ENCODE data around the gene CA6.
"Not testable (repeated sequence)": the region's sequence is repeated elsewhere in the genome, so short reads cannot be mapped to it uniquely, and the experiment has no call there.

CA6 gene

DNA sequence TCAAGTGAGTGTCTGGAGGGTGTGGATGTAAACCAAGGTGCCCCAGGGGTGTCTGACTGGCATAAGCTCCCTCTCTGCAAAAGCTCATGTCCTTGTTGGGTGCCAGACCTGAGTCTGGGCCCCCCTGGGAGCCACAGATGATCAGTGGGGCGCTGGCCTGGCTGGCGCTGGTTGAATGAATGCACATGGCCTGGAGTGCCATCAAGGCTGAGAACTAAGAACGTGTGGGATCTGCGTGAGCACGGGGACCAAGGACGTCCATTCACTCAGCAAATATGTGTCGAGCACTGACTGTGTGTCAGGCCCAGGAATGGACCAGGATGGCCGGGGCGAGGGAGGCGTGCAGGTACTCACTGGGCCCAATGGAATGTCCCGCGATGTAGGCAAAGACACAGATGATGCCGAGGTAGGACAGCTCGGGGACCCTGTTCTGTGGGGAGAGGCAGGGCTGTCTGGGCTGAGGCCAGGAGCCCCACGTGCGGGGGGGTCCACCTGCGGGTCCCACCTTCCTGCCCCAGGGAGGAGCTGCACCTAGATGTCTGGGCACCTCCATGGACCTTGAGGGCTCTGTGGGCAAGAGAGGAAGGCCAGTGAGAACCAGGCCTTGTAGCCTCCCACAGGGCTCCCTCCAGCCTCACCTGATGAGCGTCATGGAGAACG lies 61.4 kb downstream of the CA6 start:
- Histone ChIP-seq H3K27me3 (ENCODE audit: insufficient read depth, low read length) (no peaks in the 10 kb centered on the region), H3K4me3 (ENCODE audit: low read length) (no peak overlapping the region), H3K36me3 (ENCODE audit: insufficient read depth, low read length) (no peaks in the 10 kb centered on the region), H3K9me3 (ENCODE audit: low read length) (no peaks in the 10 kb centered on the region), H2AFZ (ENCODE audit: low read depth, low read length) (no peak overlapping the region), H3K4me1 (ENCODE audit: insufficient read depth, low read length) (peaks cover 2% of the 10 kb centered on the region)

DNA sequence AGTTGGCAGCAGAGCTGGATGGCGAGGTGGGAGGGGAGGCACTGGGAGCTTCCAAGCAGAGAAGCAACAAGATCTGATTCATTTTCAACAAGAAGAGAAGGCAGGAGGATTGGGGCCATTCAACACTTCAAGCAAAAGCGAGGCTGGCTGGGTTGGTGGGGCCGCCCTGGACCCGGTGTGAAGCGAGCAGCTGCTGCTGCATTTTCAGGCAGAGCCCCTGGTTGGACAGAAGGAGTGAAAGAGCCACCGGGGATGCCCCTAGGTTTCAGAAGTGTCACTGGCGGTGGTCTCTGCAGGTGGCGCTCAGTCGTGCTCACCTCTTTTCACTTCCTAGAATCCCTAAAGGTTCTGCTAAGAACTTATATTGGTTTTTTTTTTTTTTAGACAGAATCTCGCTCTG lies 62.6 kb downstream of the CA6 start:
- no peak overlapping the region for H2AFZ ChIP-seq (ENCODE audit: low read depth, low read length)
- H3K4me3 ChIP-seq (ENCODE audit: low read length): no peak overlapping the region
- peaks cover 2% of the 10 kb centered on the region for H3K4me1 ChIP-seq (ENCODE audit: insufficient read depth, low read length)
- no peaks in the 10 kb centered on the region for H3K36me3 ChIP-seq (ENCODE audit: insufficient read depth, low read length)
- no peaks in the 10 kb centered on the region for H3K27me3 ChIP-seq (ENCODE audit: insufficient read depth, low read length)
- no peaks in the 10 kb centered on the region for H3K9me3 ChIP-seq (ENCODE audit: low read length)

DNA sequence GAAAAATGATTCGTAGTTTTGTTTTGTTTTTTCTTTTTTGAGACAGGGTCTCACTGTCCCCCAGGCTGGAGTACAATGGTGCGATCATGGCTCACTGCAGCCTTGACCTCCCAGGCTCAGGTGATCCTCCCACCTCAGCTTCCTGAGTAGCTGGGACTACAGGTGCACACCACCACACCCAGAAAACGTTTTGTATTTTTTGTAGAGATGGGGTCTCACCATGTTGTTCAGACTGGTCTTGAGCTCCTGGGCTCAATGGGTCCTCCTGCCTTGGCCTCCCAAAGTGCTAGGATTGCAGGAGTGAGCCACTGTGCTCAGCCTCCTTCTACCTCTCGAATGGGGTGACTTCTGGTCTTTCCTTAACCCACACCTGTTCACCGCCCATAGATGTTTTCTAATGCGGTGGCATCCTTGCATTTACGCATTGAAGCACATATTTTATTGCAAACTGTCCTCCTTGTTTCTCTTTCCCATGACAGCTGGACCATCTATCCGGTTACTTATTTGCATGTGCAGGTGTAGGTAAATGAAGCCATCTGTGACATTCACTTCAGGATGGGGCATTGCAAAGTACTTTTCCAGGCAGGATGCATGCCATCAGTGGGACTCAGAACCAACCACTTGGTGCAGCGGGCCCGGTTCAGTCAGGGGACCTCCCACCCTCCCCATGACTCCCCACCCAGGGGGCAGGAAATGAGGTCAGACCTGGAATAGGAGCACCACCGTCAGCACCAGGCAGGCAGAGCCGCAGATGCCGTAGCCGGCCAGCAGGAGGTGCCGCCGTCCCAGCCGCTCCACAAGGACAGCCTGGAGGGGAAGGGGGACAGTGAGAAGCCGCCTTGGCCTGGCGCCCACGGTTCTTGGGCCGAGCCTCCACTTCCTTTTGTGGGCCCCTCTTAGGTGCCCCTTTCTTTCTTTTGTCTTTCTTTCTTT lies 64.0 kb downstream of the CA6 start:
- no peaks in the 10 kb centered on the region for H3K27me3 ChIP-seq (ENCODE audit: insufficient read depth, low read length)
- no peaks in the 10 kb centered on the region for H3K9me3 ChIP-seq (ENCODE audit: low read length)
- no peak overlapping the region for H3K4me3 ChIP-seq (ENCODE audit: low read length)
- H3K4me1 ChIP-seq (ENCODE audit: insufficient read depth, low read length): peaks cover 2% of the 10 kb centered on the region
- no peak overlapping the region for H2AFZ ChIP-seq (ENCODE audit: low read depth, low read length)
- no peaks in the 10 kb centered on the region for H3K36me3 ChIP-seq (ENCODE audit: insufficient read depth, low read length)

DNA sequence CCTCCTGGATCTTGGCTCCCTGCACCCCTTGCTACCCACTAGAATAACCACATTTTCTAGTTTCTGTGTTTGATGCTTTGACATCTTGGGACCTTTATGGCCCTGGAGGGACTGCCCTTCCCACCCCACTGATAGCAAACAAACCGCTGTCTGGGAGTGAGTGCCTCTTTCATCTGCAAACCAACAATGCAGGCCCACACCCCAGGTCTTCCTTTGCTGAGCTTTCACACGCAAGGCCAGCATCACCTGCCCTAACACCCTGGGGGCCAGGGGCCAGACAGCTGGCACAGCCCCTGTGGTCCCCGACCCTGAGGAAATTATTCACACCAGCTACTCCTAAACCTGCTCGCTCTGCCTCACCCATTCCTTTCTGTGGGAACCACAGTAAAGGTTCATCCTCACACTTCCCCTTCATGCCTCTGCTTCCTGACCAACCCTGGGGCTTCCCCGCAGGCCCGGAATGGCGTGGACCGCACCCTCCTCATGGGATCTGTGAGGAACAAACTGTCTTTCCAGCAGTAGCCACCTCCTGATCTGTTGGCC lies 65.2 kb downstream of the CA6 start:
- H3K4me1 ChIP-seq (ENCODE audit: insufficient read depth, low read length): no peaks in the 10 kb centered on the region
- H3K4me3 ChIP-seq (ENCODE audit: low read length): no peak overlapping the region
- no peaks in the 10 kb centered on the region for H3K9me3 ChIP-seq (ENCODE audit: low read length)
- no peaks in the 10 kb centered on the region for H3K36me3 ChIP-seq (ENCODE audit: insufficient read depth, low read length)
- H3K27me3 ChIP-seq (ENCODE audit: insufficient read depth, low read length): no peaks in the 10 kb centered on the region
- H2AFZ ChIP-seq (ENCODE audit: low read depth, low read length): no peak overlapping the region

DNA sequence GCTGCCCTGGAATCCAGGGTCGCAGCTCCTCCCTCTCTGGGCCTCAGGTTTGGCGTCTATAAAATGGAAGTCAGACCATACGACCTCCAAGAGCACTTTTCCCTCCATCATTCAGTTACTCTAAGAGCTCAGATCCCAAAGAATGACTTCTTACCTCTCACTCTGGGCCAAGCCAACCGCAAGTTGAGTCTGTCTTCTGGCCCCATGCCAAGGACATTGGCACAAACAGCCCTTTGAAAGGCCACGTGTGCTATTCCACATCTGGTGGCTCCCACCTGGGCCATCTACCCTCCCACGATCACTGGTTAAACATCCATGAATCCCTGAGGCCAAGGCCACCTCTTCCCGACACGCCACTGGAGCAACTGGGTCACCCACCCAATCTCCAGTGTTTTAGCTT lies 68.2 kb downstream of the CA6 start:
- Histone ChIP-seq H3K4me3 (ENCODE audit: low read length) (no peak overlapping the region), H2AFZ (ENCODE audit: low read depth, low read length) (no peak overlapping the region), H3K4me1 (ENCODE audit: insufficient read depth, low read length) (no peaks in the 10 kb centered on the region), H3K9me3 (ENCODE audit: low read length) (no peaks in the 10 kb centered on the region), H3K27me3 (ENCODE audit: insufficient read depth, low read length) (no peaks in the 10 kb centered on the region), H3K36me3 (ENCODE audit: insufficient read depth, low read length) (no peaks in the 10 kb centered on the region)

DNA sequence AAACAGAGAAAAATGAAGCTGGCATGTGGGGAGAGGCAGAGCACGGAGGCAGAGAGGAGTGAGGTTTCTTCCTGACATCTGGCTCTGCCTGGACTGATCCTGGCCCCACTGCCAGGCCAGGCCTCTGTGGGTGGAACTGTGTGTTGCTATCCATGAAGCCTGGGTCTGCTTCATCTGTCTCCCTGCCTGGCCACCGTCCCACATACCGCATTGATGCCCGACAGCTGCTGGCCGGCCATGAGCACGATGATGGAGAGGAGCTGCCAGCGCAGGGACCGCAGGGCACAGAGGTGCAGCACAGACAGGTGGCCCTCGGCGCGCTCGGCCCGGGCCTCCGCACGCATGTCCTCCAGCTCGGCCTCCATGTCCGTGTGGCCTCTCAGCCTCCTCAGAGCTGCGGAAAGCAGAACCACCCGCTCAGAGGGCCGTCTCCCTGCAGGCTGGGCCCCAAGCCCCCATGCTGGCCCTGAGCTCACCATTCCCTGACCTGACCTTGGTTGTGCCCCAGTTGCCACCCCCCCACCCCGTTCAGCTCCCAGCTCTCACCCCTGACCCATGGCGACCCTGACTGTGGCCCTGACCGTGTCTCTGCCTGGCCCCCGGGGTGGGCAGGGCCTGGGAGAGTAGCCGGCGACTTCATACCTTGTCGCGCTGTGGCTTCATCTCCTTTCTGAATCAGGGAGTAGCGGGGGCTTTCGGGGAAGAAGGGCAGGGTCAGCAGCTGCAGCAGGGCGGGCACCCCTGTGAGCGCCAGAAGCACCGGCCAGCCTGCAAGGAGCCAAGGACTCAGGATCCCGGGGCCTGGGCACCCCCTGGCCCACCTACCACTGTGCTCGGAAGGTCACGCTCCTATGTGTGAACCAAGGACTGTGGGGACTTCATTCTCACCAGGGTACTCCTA lies 69.1 kb downstream of the CA6 start:
- Histone ChIP-seq H3K36me3 (ENCODE audit: insufficient read depth, low read length) (no peaks in the 10 kb centered on the region), H3K9me3 (ENCODE audit: low read length) (no peaks in the 10 kb centered on the region), H2AFZ (ENCODE audit: low read depth, low read length) (no peak overlapping the region), H3K4me3 (ENCODE audit: low read length) (no peak overlapping the region), H3K4me1 (ENCODE audit: insufficient read depth, low read length) (no peaks in the 10 kb centered on the region), H3K27me3 (ENCODE audit: insufficient read depth, low read length) (no peaks in the 10 kb centered on the region)

DNA sequence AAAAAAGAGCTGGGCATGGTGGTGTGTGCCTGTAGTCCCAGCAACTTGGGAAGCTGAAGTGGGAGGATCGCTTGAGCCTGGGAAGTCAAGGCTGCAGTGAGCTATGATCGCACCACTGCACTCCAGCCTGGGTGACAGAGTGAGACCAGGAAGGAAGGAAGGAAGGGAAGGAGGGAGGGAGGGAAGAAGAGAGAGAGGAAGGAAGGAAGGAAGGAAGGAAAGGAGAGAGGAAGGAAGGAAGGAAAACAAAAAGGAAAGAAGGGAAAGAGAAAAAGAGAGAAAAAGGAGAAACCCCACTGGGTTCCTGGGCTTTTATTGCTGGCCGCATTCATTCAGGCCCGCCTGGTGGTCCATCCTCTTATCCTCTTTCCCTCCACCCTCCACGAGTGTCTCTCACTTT lies 70.8 kb downstream of the CA6 start:
- H3K4me1 ChIP-seq (ENCODE audit: insufficient read depth, low read length): no peaks in the 10 kb centered on the region

DNA sequence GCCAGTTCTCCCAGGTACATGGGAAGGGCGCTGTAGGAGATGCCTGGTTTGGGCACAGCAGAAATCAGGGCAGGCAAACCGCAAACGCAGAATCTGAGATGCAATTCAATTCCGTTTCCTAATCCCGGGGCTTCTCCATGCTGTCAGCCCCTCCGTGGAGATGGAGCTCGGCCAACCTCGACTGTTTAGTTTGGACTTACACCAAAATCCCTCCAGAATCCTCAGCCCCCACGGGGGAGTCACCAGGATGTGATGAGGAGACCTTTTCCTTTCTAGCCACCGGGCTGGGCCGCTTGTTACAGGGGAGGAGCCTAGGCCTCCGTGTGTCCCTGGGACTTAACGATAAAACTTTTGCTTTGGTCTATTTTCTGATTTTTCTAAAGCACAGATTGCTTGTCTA lies 72.7 kb downstream of the CA6 start:
- H3K4me3 ChIP-seq (ENCODE audit: low read length): no peak overlapping the region
- H3K27me3 ChIP-seq (ENCODE audit: insufficient read depth, low read length): no peaks in the 10 kb centered on the region
- no peaks in the 10 kb centered on the region for H3K4me1 ChIP-seq (ENCODE audit: insufficient read depth, low read length)
- no peak overlapping the region for H2AFZ ChIP-seq (ENCODE audit: low read depth, low read length)
- H3K36me3 ChIP-seq (ENCODE audit: insufficient read depth, low read length): no peaks in the 10 kb centered on the region
- no peaks in the 10 kb centered on the region for H3K9me3 ChIP-seq (ENCODE audit: low read length)

More for the DNA sequence above, 70.8 kb downstream of the CA6 start:
- Histone ChIP-seq H3K9me3 (ENCODE audit: low read length) (no peaks in the 10 kb centered on the region), H3K27me3 (ENCODE audit: insufficient read depth, low read length) (no peaks in the 10 kb centered on the region), H3K4me3 (ENCODE audit: low read length) (no peak overlapping the region), H3K36me3 (ENCODE audit: insufficient read depth, low read length) (no peaks in the 10 kb centered on the region), H2AFZ (ENCODE audit: low read depth, low read length) (no peak overlapping the region)

DNA sequence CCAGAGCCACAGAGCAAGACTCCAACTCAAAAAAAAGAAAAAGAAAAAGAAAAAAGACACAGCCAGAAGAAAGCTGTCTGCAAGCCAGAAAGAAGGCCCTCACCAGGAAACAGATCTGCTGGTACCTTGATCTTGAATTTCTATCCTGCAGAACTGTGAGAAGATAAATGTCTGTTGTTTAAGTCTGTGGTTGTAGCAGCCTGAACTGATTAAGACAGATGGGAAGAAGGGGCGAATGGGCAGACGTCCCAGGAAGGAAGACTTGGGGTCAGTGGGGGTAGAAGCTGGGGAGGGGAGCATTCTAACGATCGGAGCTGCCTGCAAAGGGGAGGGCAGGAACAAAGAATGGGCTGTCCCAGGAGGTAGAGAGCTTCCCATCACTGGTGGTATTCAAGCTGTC lies 74.2 kb downstream of the CA6 start:
- H3K36me3 ChIP-seq (ENCODE audit: insufficient read depth, low read length): no peaks in the 10 kb centered on the region
- no peaks in the 10 kb centered on the region for H3K9me3 ChIP-seq (ENCODE audit: low read length)
- H2AFZ ChIP-seq (ENCODE audit: low read depth, low read length): no peak overlapping the region
- H3K27me3 ChIP-seq (ENCODE audit: insufficient read depth, low read length): no peaks in the 10 kb centered on the region
- no peaks in the 10 kb centered on the region for H3K4me1 ChIP-seq (ENCODE audit: insufficient read depth, low read length)
- no peak overlapping the region for H3K4me3 ChIP-seq (ENCODE audit: low read length)

DNA sequence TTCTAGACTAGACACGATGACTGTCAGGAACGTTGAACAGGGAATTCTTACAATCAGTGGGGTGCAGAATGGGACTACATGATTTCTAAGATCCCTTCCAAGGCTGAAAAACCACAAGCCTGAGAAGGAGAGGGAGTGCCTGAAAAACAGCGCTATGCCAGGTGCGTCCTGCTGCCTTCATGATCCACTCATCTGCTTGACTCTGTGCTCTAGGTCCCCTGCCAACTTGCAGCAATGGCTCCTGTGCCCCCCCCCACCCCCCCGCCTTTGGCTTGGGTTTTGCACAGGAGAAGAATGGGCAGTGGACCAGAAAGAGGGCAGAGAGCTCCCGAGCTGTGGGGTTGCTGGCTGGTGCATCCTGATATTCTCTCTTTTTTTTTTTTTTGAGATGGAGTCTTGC lies 74.6 kb downstream of the CA6 start:
- Histone ChIP-seq H3K27me3 (ENCODE audit: insufficient read depth, low read length) (no peaks in the 10 kb centered on the region), H3K36me3 (ENCODE audit: insufficient read depth, low read length) (no peaks in the 10 kb centered on the region), H3K4me3 (ENCODE audit: low read length) (no peak overlapping the region), H2AFZ (ENCODE audit: low read depth, low read length) (no peak overlapping the region), H3K4me1 (ENCODE audit: insufficient read depth, low read length) (no peaks in the 10 kb centered on the region), H3K9me3 (ENCODE audit: low read length) (no peaks in the 10 kb centered on the region)

DNA sequence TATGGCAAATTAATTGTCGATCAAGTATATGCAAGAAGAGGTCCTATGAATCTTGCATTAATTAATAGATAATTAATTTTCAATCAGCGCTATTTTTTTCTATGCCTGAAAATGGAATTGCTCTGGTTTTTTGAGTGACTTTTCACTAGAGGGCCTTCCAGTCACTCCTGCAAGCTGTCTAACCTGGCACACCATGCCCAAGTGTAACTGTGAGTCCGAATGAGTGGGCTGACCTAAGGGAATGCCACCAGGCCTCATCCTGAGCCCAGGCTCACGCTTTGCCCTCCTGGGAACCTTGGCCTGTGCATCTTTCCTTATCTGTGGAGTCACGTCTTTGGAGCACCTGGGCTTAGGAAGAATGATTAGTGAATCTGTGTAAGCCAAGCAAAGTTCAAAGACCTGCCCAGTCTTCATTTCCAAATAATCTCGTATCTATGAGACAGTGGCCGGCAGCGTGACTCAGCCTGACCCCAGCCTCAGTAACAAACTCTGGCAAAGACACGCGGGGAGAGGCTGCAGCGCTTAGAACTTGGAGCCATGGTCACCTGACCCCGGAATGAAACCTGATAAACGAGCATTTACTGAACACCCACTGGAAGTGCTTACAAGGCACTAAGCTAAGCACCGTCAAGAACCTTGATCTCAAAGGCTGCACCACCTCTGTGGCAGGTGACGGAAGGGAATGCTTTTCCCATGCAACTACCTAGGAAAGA lies 76.5 kb downstream of the CA6 start:
- not testable (repeated sequence) for H2AFZ ChIP-seq (ENCODE audit: low read depth, low read length); H3K4me1 ChIP-seq (ENCODE audit: insufficient read depth, low read length); H3K4me3 ChIP-seq (ENCODE audit: low read length); H3K36me3 ChIP-seq (ENCODE audit: insufficient read depth, low read length); H3K27me3 ChIP-seq (ENCODE audit: insufficient read depth, low read length); H3K9me3 ChIP-seq (ENCODE audit: low read length)

DNA sequence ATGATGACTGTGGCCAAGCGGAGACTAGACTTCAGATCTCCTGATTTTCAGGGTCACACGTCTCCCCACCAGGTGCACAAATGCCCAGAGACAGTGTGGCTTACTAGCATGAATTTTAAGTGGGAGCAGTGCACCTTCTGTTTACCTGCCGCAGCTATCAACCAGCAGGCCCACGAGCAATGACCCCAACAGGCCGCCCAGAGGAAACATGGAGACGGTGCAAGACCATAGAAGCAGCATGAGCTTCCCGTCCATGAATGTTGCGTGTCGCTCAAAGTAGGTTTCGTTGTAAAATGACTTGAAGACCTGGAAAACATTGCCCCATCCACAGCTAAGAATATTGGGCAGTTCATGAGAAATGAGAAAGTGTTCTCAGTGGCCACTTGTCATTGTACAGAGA lies 77.1 kb downstream of the CA6 start:
- no peaks in the 10 kb centered on the region for H3K9me3 ChIP-seq (ENCODE audit: low read length)
- no peaks in the 10 kb centered on the region for H3K27me3 ChIP-seq (ENCODE audit: insufficient read depth, low read length)
- H2AFZ ChIP-seq (ENCODE audit: low read depth, low read length): no peak overlapping the region
- no peaks in the 10 kb centered on the region for H3K36me3 ChIP-seq (ENCODE audit: insufficient read depth, low read length)
- H3K4me1 ChIP-seq (ENCODE audit: insufficient read depth, low read length): no peaks in the 10 kb centered on the region
- H3K4me3 ChIP-seq (ENCODE audit: low read length): no peak overlapping the region
